Prostate gland (tissue), 2 donors: ENCODE measurements around the gene LZIC. TPM values are rescaled to one million over a fixed set of nuclear protein-coding genes. Genes with fewer than 3 reads are reported as not detected.

ENCODE experiments used
- DNase-seq: peaks from one replicate; pipeline ENCODE4 v3.0.0-alpha.2; 2019; ENCODE audit warnings: low spot score
- H3K27ac ChIP-seq, 2 donors: fragments of 200-600 bp; sonication (generic); 2 replicates each; pipeline ENCODE4 v1.5.1; 2017 to 2019
- H3K27me3 ChIP-seq: fragments of 200-600 bp; sonication (generic); replicated peaks from 2 replicates; pipeline ENCODE4 v1.5.1; 2019; ENCODE audit not compliant: insufficient read depth
- H3K36me3 ChIP-seq, 2 donors: fragments of 200-600 bp; sonication (generic); 1 replicate in 1 of 2; 2 replicates in 1 of 2; pipeline versions ENCODE4 v1.5.1 to v1.8.1; 2017 to 2019
- H3K4me1 ChIP-seq: fragments of 200-600 bp; sonication (generic); replicated peaks from 2 replicates; pipeline ENCODE4 v1.5.1; 2019
- H3K4me3 ChIP-seq, 2 donors: fragments of 200-600 bp; sonication (generic); 2 replicates each; pipeline ENCODE4 v1.5.1; 2017 to 2019
- H3K9me3 ChIP-seq: fragments of 200-600 bp; sonication (generic); 2 replicates; pipeline ENCODE4 v1.5.1; 2017
- POLR2A ChIP-seq: fragments of 450-650 bp; IDR thresholded peaks from one replicate; pipeline ENCODE4 v1.6.1; 2016; ENCODE audit warnings: antibody characterized with exemption, mild to moderate bottlenecking
- POLR2AphosphoS5 ChIP-seq: sonication (generic); formaldehyde crosslinking; IDR thresholded peaks from one replicate; pipeline ENCODE4 v1.6.1; 2017; ENCODE audit warnings: antibody characterized with exemption
- WGBS: methylation state at CpG from one replicate; pipeline ENCODE4 v1.1.5; 2018; 5-methylcytosine and 5-hydroxymethylcytosine counted together
- intact Hi-C: fragments of 100-400 bp; cut with DNase I; formaldehyde crosslinking; loops from one replicate; pipeline ENCODE4 v1.14.2; 2022
- total RNA-seq, 2 donors: library from RNA; depleted of rRNA; stranded (reverse); fragments of >200 nt; gene quantifications; one replicate each; pipeline ENCODE4 v1.1.0, GENCODE V29; 2016
- TF ChIP-seq, protein P1 (sequence below), 4 experiments: fragments of 200-600 bp in 2 of 4; fragments of 450-650 bp in 2 of 4; sonication (generic) in 2 of 4; IDR thresholded peaks; 1 replicate in 3 of 4; 2 replicates in 1 of 4; pipeline ENCODE4 v1.5.1; 2016 to 2019; ENCODE audit warnings: antibody characterized with exemption in 4 of 4, mild to moderate bottlenecking in 2 of 4, moderate library complexity in 2 of 4

The LZIC gene
- total RNA-seq, 2 donors from 2014 or later = 21.5 to 42.2 TPM

- intact Hi-C loops = no loop called here
- WGBS = 56% methylated on average over 14 of the region's 14 CpGs
- no peak overlapping the region for H3K4me3 ChIP-seq
- peaks cover 18% of the 10 kb centered on the region for H3K4me1 ChIP-seq
- peak; percentile 34 for TF ChIP-seq POLR2A
- TF ChIP-seq POLR2AphosphoS5 = peak; percentile 56
- TF ChIP-seq, protein P1, sequence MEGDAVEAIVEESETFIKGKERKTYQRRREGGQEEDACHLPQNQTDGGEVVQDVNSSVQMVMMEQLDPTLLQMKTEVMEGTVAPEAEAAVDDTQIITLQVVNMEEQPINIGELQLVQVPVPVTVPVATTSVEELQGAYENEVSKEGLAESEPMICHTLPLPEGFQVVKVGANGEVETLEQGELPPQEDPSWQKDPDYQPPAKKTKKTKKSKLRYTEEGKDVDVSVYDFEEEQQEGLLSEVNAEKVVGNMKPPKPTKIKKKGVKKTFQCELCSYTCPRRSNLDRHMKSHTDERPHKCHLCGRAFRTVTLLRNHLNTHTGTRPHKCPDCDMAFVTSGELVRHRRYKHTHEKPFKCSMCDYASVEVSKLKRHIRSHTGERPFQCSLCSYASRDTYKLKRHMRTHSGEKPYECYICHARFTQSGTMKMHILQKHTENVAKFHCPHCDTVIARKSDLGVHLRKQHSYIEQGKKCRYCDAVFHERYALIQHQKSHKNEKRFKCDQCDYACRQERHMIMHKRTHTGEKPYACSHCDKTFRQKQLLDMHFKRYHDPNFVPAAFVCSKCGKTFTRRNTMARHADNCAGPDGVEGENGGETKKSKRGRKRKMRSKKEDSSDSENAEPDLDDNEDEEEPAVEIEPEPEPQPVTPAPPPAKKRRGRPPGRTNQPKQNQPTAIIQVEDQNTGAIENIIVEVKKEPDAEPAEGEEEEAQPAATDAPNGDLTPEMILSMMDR (IDR thresholded peaks at IDR 0.05) = no peak
- no peaks in the 10 kb centered on the region for H3K9me3 ChIP-seq
- H3K27me3 ChIP-seq = no peaks in the 10 kb centered on the region
- no peaks in the 10 kb centered on the region for H3K36me3 ChIP-seq
- peak; percentile 63 for DNase-seq
- peak overlapping the region; percentile 75 to 78 for H3K27ac ChIP-seq
These were observed 50.3 kb downstream of the LZIC start for GRCh38 chr1:9892563-9893528.

DNA sequence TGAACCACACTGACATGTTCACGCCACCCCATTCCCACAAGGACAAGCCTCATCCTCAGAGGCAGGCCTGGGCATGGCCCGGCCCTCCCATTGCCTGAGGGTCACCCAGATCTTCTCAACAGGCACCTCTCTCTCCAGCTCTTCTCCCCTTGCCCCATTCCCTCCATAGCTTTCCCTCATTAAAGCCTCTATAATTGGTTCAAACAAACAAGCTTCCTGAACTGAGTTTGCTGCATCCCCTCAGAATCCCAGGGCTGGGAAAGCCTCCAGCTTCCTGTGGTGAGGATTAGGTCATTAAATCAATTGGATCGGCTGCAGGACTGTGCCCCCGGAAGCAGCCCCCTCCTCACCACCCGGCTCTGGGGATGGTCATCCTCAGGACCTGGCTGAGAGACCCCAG lies 52.0 kb downstream of the LZIC start:
- no peak overlapping the region for H3K4me3 ChIP-seq
- DNase-seq = no peak
- intact Hi-C loops = no loop called here
- WGBS = 37% methylated on average over 5 of the region's 5 CpGs
- TF ChIP-seq POLR2AphosphoS5 (no peak), POLR2A (no peak)
- TF ChIP-seq, protein P1 (IDR thresholded peaks at IDR 0.05) = no peak
- H3K27ac ChIP-seq = peak overlapping the region; percentile 52 to 68
- H3K4me1 ChIP-seq = peaks cover 18% of the 10 kb centered on the region
- H3K9me3 ChIP-seq = no peaks in the 10 kb centered on the region
- no peaks in the 10 kb centered on the region for H3K27me3 ChIP-seq
- H3K36me3 ChIP-seq = no peaks in the 10 kb centered on the region

GRCh38 chr1:9890224-9890731 lies 52.9 kb downstream of the LZIC start:
- Histone ChIP-seq H3K36me3 (no peaks in the 10 kb centered on the region), H3K4me3 (no peak overlapping the region), H3K27me3 (no peaks in the 10 kb centered on the region), H3K27ac (peak overlapping the region; percentile 52 to 68), H3K9me3 (no peaks in the 10 kb centered on the region), H3K4me1 (peaks cover 18% of the 10 kb centered on the region)
- intact Hi-C loops = no loop called here
- TF ChIP-seq, protein P1 (IDR thresholded peaks at IDR 0.05) = no peak
- TF ChIP-seq POLR2AphosphoS5 = peak; percentile 27
- peak; percentile 52 for DNase-seq
- WGBS = 27% methylated on average over 6 of the region's 6 CpGs

DNA sequence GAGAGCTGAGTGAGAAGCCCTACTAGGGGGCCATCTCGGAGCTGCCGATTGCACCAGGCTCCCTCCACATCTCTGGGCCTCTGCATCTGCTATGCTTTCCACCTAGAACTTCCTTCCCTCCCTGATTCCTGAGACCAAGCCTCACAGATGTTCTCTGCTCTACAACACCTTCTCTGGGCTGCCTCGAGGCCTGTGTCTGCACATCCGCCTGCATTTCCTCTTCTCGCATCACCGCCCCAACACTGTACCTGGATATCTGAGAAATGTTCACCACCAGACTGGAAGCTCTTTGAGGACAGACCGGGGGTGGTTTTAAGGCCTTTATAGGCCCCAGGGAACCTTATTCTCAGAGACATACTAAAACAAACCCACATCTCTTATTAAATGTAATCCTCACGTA lies 53.8 kb downstream of the LZIC start:
- Histone ChIP-seq H3K27me3 (no peaks in the 10 kb centered on the region), H3K9me3 (no peaks in the 10 kb centered on the region), H3K4me3 (no peak overlapping the region), H3K36me3 (no peaks in the 10 kb centered on the region), H3K27ac (peak overlapping the region; percentile 52 to 68), H3K4me1 (peaks cover 18% of the 10 kb centered on the region)
- no peak for DNase-seq
- intact Hi-C loops = no loop called here
- WGBS = 80% methylated on average over 8 of the region's 8 CpGs
- TF ChIP-seq POLR2A (no peak), POLR2AphosphoS5 (no peak)

GRCh38 chr1:9888886-9889285 lies 54.3 kb downstream of the LZIC start:
- no peak overlapping the region for H3K27ac ChIP-seq

More at GRCh38 chr1:9888886-9889285, 54.3 kb downstream of the LZIC start:
- DNase-seq = no peak
- H3K4me3 ChIP-seq = no peak overlapping the region
- TF ChIP-seq, protein P1 (IDR thresholded peaks at IDR 0.05) = no peak
- TF ChIP-seq POLR2AphosphoS5 = no peak
- no peak for TF ChIP-seq POLR2A
- no peaks in the 10 kb centered on the region for H3K36me3 ChIP-seq
- 77% methylated on average over 9 of the region's 9 CpGs for WGBS
- H3K9me3 ChIP-seq = no peaks in the 10 kb centered on the region
- intact Hi-C loops = no loop called here
- peaks cover 18% of the 10 kb centered on the region for H3K4me1 ChIP-seq
- no peaks in the 10 kb centered on the region for H3K27me3 ChIP-seq
